ENCODE measurements around the gene TAF5L.

Gene TAF5L

DNA sequence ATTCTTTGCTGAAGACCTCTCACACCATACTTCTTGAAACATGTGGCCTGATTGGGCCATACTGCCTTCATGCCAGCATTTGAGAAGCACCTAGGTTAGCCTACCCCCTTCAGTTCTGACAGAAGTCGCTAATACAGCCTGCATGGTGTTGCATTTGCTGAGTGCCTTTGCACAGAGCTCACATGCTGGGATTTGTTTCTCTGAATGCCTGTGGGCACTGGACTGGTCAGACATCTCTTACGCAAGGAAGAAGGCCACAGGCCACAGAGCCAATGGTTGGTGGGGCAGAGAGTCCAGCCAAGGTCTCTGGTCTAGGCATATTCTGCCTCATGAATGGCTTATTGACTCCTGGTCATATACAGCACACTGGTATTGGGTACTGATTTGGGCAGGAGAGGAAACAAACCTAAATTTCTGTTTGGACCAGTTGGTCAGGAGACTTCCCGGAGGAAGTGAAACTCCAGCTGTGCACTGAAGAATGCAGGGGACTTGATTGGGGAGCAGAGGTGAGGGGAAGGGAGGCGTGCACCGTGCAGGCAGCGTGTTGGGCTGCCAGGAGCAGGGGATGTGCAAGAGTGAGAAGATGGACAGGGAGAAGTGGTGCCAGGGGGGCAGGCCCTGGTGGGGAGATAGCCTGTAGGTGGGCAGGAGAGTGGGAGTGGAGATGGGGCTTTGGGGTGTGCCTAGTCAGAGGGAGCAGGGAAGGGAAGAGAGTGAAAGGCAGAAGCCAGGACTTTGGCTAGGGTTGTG, 18.2 kb upstream of the TAF5L start:
- DNase-seq (ENCODE audit: low read depth in 2 of 2) = peak in 1 of 2 donors; percentile 21
- no peak for TF ChIP-seq CTCF (IDR thresholded peaks at IDR 0.05; ENCODE audit: low read depth, low read length)
- no peak overlapping the region for H3K4me3 ChIP-seq (replicated peaks in 1 of 2; ENCODE audit: low read depth in 2 of 2, low read length in 2 of 2)

- no peak overlapping the region for H3K4me3 ChIP-seq (replicated peaks in 1 of 2; ENCODE audit: low read depth in 2 of 2, low read length in 2 of 2)
- DNase-seq (ENCODE audit: low read depth in 2 of 2) = no peak
- TF ChIP-seq CTCF (IDR thresholded peaks at IDR 0.05; ENCODE audit: low read depth, low read length) = no peak
These were observed 17.0 kb upstream of the TAF5L start for GRCh38 chr1:229642970-229643369.

- no peak for TF ChIP-seq CTCF (IDR thresholded peaks at IDR 0.05; ENCODE audit: low read depth, low read length)
- H3K4me3 ChIP-seq (replicated peaks in 1 of 2; ENCODE audit: low read depth in 2 of 2, low read length in 2 of 2) = no peak overlapping the region
- no peak for DNase-seq (ENCODE audit: low read depth in 2 of 2)
These were observed 16.5 kb upstream of the TAF5L start for GRCh38 chr1:229642376-229642775.

- TF ChIP-seq CTCF (IDR thresholded peaks at IDR 0.05; ENCODE audit: low read depth, low read length) = no peak
- no peak overlapping the region for H3K4me3 ChIP-seq (replicated peaks in 1 of 2; ENCODE audit: low read depth in 2 of 2, low read length in 2 of 2)
- DNase-seq (ENCODE audit: low read depth in 2 of 2) = no peak
These were observed 15.4 kb upstream of the TAF5L start for GRCh38 chr1:229641306-229641705.

GRCh38 chr1:229640455-229640854, 14.5 kb upstream of the TAF5L start:
- H3K4me3 ChIP-seq (replicated peaks in 1 of 2; ENCODE audit: low read depth in 2 of 2, low read length in 2 of 2) = no peak overlapping the region
- DNase-seq (ENCODE audit: low read depth in 2 of 2) = no peak
- no peak for TF ChIP-seq CTCF (IDR thresholded peaks at IDR 0.05; ENCODE audit: low read depth, low read length)

- TF ChIP-seq CTCF (IDR thresholded peaks at IDR 0.05; ENCODE audit: low read depth, low read length) = no peak
- no peak for DNase-seq (ENCODE audit: low read depth in 2 of 2)
- no peak overlapping the region for H3K4me3 ChIP-seq (replicated peaks in 1 of 2; ENCODE audit: low read depth in 2 of 2, low read length in 2 of 2)
These were observed 11.8 kb upstream of the TAF5L start for GRCh38 chr1:229637746-229638145.

DNA sequence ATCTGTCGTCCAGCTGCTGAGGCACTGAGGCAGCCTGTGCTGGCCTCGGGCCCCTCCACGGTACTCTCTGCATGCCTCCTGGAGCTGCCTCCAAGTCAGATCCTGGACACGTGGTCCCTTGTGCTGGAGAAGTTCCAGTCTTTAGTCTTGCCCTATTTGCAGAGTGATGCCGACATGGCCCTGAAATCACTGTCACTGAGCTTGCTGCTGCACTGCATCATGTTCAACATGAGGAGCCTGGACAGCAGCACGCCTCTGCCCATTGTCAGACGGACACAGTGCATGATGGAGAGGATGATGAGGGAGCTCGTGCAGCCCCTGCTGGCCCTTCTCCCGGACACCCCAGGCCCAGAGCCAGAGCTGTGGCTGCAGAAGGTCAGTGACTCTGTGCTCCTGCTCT, 10.1 kb upstream of the TAF5L start:
- H3K4me3 ChIP-seq (replicated peaks in 1 of 2; ENCODE audit: low read depth in 2 of 2, low read length in 2 of 2) = no peak overlapping the region
- TF ChIP-seq CTCF (IDR thresholded peaks at IDR 0.05; ENCODE audit: low read depth, low read length) = no peak
- no peak for DNase-seq (ENCODE audit: low read depth in 2 of 2)
